ENCODE data around the gene CMBL.
A peak's percentile ranks its signal among the peaks of the same experiment; 100 is the strongest.
"Not testable (repeated sequence)": the region's sequence is repeated elsewhere in the genome, so short reads cannot be mapped to it uniquely, and the experiment has no call there.

Gene CMBL

DNA sequence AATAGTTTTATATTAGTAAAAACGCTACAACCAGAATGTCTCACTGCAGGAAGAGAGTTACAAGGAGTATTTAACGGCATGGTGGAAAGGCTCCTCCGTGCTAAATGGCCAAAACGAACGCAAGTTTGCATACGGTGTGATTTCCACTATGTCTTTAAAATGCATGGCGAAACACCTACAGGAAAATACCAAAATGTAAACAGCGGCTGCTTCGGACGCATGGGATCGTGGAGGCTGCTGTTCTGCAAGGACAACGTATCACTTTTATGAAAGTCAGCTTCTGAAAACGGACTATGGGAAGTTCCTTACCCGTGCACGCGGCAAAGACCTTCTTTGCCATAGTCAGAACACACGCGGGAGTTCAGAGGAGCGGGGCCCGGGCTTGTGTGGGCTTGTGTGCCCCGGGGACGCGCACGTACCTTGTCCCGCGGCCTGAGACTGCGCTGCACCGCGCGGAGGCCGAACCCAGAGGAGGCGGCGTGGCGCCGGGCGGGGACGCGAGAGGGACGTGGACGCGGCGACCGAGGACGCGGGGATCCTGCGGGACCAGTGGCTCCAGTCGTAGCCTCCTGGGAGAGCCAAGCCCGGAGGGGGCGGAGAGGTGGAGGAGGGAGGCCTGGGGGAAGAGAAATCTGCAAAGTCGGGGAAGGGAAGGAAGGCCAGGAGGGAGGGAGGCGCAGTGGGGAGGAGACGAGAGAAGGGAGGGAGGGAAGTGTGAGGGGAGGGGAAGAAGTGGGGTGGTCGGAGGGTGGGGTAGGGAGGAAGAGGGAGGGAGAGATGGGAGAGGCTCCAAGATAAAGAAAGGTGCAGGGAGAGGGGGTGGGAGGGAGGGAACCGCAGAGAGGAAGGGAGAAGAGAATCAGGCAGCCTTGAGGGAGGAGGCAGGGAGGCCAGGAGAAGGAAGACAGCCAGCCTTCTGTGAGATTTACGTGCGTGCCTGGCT is at the start of gene CMBL:
Gene CMBL (minus strand): TSS at position 697 of the 943 bp plus-strand sequence. CDS start 17,140 bp downstream, outside the sequence.
- DNase-seq (ENCODE audit: low read depth in 2 of 2), result peak in 1 of 2 donors; percentile 12

DNA sequence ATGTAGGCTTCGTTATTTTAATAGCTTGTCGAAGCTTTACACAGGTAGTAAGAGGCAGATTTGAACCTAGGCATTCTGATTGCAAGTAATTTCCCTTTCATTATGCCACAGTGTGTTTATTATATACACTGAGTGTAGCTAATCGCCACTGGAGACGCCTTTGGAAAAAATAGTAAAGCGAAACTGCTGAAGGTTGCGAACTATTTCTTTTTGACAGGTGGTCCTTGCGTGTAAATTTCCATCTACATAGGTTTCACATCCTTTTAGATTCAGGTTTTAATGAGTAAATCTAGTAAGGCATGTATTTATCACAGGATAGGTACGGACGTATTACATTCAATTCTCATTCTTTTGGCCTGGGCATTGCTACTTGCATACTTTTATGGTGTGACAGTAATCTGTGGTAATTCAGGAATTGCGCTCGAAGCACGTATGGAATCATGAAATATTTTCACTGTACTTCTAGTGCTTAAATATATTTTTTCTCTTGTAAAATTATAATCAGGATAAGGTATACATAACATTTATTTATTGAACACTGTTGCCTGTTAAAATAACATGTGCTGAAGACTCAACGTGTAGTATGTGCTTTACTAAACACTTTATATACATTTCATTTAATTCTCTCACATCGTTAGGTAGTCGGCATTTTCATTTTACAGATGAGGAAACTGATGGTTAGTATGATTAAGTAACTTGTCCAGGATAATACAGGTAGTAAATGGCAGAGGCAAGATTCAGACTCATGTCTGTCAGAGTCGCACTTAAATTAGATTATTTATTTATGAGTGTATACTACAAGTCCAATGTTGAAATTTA is 47.6 kb upstream of the CMBL start:
- DNase-seq (ENCODE audit: low read depth in 2 of 2), result no peak

DNA sequence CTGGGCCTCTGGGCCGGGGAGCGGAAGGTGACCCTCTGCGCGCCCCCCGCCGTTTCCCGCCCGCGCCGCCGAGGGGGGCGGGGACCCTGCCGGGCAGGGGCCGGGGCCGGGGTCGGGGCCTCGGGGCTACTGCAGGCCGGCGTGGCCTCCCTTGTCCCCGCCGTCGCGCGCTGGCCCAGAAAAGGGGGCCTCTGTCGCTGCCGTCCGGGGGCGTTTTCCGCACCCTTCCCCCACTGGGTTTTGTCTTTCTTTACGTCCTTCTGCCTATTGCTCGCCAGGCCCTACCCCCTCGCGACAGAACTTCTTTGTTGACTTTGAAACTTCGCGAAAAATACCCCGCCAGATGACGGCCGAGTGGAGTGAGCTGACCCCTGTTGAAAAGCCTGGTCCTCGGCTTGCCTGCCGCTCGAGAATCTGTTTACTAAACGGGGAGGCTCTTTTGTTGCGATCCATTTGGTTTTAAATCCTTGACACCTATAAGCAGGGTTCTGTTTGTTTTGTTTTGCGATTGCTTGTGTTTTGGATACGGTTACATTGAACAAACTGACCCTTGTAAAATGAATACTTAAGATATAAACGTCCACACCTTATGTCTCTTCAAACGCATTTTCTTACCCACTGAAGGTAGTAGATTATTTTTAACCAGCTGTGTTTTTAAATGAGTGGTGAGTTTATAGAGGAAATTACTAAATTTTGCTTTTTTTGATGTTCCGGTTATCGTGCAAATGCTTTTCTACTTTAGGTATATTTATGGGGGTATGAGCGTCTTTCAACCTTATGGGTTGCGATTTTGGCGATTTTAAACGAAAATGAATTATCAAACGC is 46.6 kb upstream of the CMBL start:
- peak; percentile 27 to 45 for DNase-seq (ENCODE audit: low read depth in 2 of 2)

DNA sequence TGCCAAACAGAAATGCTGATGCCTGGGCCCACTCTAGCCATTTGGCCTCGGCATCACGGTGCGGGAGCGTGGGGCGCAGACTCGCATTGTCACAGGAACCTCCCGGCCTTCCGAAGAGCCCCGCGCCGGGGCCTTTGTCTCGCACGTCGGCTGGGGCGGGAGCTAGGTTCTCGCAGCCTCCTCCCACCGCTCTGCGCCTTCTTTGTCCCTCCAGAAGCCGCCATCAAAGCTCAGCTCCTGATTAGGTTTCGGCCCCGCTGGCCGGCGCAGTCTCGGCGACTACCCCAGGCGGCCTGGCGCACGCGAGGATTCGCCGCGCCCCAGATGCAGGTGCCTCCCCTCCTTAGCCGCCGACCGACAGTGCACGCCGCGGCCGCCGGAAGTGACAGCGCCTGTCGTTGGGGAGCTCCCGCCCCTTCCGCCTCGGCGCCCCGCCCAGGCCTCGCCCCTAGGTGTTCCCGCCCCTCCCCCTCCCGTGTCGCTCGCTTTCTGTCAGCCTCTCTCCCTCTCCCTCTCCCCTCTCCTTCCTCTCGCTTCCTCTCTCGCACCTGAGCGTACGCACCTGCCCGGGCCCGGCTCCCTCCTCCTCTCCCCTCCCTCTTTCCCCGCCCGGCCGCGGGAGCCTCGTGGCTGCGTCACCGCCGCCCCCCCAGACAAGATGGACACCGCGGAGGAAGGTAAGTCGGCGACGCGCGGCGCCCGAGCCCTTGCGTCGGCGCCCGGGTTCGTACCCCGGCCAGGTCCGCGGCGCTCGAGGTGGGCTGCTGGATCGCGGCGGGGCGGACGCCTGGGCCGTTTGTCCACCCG is 45.7 kb upstream of the CMBL start, which contains the start of gene MARCHF6:
Gene MARCHF6 (plus strand): TSS at position 455 of the 807 bp plus-strand sequence. CDS start 204 bp downstream, at position 659.
- peak; percentile 94 to 95 for DNase-seq (ENCODE audit: low read depth in 2 of 2)

DNA sequence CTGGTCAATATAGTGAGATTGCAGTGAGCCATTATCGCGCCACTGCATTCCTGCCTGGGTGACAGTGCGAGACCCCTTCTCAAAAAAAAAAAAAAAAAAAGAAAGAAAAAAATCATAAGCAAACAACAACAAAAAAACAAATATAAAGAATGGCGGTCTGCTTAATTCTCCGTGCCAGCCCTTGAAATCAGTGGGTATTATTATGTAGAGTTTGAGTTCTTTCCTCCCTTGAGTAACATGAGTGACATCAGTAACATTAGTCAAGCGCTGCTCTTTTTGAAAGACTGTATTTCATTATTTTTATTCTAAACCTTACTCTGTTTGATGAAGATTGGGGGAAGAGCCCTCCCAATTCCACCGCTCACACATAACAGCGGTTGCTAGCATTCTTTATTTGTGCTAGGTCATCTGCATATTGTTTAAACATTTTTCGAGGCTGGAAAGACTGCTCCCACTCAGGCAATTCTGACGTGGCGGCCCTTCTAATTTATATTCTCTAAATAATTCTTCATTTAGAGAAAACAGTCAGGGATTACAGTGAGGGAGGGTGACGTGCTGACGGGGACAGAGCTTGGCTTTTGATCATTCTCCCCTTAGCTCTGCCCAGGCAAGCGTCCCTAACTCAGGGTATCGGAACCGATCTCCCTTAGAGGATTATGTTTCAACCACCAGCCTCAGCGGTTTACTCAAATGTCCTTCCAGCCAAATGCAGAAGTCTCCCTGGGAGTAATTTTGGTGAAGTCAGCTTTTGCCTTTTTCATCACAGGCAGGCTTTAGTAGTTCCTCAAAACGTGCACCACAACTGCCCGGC is 44.9 kb upstream of the CMBL start:
- peak in 1 of 2 donors; percentile 26 for DNase-seq (ENCODE audit: low read depth in 2 of 2)

DNA sequence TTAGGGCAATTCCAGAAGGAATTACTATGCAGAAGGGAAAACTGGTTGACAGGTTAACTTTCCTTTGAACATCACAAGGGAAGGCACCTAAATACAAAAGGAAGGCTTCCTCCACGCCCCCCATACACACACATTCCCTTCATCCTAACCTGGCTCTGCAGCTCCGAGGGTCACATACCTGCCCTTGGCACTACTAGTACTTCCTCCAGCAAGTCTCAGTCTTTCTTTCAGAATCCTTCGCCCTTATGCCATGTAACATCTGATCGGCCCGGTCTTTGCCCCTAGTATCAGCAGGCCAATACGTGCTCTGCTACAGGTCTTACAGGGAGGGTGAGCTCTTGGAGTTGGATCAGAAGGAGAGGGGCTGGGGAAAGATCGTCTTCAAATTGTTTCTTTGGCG is 44.2 kb upstream of the CMBL start:
- no peak for DNase-seq (ENCODE audit: low read depth in 2 of 2)

DNA sequence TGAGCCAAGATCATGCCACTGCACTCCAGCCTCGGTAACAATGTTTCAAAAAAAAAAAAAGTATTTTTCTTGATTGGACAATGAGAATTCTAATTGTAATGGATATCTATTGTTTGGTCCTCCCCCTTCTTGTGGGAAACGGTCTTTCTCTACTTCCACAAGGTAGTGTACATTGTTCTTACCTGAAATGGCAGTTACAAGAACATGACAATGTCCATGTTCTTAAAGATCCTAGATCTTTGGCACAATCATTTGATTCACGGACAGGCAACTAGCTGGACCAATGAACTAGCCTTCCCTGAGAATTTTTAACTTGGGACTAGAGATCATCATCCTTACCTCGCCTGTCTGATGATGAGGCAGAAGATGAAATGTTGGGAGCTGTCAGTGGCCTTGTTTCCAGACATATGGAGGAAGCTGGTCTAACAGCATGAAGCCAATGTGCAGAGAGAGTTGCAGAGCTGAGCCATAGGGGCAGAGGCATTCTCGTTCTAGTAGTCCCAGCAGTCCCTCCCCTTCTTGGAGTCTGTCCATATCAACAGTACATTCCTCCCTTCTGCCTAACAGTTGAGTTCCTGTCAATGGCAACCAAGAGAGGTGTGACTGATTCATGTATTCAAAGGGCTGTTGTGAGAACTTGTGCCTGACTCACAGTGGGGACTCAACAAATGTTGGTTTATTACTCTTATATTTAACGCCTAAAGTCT is 43.6 kb upstream of the CMBL start:
- DNase-seq (ENCODE audit: low read depth in 2 of 2), result no peak

DNA sequence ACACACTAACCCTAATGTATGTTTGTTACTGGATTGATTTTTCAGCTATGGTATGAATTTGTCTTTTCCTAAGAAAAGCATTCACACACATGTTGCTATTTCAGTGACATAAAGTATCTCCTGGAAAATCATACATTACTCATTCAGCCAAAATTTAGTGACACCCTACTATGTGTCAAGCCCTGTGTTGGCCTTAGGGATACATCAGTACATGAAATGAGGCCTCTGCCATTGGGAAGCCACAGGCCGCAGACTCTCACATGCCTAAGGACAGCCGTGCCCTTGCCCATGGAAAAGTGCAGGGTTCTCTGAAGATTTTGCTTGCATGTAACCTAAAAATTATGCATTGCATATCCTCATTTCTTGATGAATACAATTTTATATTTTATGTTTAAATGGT is 40.6 kb upstream of the CMBL start:
- DNase-seq (ENCODE audit: low read depth in 2 of 2), result no peak

DNA sequence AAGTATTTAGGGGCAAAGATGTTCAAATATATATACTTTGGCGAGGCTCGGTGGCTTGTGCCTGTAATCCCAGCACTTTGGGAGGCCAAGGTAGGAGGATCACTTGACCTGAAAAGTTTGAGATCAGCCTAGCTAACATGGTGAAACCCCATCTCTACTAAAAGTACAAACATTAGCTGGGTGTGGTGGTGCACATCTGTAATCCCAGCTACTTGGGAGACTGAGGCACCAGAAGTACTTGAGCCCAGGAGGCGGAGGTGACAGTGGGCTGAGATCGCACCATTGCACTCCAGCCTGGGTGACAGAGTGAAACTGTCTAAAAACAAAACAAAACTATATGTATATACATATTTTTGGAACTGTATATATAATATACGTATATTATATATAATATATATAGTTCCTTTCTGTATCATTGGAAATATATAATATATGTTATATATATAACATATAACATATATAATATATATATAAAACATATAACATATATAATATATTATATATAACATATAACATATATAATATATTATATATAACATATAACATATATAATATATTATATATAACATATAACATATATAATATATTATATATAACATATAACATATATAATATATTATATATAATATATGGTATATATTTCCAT is 36.9 kb upstream of the CMBL start:
- not testable (repeated sequence) for DNase-seq (ENCODE audit: low read depth in 2 of 2)

DNA sequence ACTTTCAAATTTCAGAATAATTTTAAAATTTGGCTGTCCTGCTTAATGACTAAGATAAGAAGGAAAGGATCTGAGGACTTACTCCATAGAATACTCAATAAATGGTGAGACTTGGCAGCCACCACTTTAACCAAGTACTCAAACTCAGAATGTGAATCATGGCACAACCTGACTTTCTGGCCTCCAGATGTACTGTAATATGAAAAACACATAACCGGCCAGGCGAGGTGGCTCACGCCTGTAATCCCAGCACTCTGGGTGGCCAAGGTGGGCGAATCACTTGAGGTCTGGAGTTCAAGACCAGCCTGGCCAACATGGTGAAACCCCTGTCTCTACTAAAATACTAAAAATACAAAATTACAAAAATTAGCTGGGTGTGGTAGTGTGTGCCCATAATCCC is 35.8 kb upstream of the CMBL start:
- DNase-seq (ENCODE audit: low read depth in 2 of 2), result no peak

DNA sequence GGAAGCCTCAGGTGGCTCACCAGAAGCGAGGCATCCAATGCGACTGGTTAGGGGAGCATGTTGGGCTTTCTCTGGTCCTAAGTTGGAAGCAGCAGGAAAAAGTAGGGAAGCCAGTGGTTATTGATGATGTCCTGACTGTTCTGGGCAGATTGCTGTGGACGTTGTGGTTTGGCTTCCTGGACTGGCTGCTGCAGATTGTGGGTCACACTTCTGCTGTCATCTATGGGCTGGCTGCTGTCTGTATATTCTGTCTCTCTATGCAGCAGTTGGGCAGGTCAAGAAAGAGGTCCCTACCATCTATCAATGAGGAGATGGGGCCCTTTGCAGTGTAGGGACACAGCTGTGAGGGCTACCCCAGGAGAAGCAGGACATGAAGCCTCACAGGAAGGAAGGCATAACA is 32.3 kb upstream of the CMBL start:
- DNase-seq (ENCODE audit: low read depth in 2 of 2), result no peak

DNA sequence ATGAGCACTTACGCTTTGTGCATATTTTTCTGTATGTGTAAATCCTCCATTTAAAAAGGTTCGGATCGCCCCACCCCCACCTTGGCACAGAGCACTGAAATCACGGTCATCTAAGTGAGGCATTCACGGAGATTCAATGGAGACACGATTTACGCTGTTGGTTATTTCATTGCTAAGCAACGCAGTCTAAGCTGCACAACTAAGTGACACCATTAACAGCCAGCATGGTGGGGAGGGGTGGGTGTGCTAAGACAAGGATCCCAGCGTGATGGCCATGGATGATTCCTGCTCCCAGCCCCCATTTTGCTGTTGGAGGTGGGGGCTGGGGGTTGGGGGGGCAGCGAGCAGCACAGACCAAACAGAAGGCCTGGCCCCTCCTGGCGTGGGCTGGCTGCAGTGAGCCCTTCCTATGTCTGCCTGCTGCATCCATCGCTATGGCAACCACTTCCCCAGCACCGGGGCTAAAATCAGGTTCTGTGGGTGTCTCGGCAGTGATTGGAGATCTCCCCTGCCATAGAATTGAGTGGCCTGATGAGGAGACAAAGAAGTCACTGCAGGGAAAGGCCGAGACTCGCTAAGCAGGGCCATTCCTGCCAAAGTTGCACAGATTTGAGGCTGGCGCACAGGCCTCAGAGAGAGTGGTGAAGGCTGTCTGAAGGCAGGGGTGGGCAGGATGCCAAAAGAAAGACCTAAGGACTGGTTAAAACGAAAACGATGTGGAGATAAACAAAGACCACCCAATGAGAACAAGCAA is 31.5 kb upstream of the CMBL start:
- no peak for DNase-seq (ENCODE audit: low read depth in 2 of 2)

DNA sequence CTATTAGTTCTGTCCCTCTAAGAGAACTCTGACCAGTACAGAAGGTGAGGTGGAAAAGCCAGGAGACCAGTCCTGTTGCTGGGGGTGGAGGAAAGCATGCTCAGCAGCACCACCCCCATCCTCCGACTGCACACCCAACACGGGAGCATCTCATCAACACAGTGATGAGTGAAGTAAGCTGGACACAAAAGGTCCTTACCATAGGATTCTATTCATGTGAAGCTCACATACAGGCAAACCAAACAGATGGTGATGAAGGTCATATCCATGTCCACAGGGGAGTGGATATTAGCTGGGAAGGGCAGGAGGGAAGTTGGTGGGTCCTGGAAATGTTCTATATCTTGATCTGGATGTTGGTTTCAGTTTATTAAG is 31.0 kb upstream of the CMBL start:
- DNase-seq (ENCODE audit: low read depth in 2 of 2), result no peak

DNA sequence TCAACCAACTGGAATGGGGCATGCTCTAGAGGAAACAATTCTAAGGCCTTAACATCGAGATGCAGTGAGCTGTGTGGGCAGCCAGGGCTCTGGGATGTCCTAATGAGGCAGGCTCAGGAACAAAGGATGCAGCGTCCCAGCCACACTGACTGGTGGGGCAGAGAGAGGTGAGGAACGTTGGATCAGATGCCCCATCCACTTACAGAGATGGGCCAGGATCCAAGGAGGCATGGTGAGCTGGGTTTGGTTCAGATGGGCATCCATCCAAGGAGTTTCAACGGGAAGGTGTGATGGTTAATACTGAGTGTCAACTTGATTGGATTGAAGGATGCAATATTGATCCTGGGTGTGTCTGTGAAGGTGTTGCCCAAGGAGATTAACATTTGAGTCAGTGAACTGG is 30.3 kb upstream of the CMBL start:
- no peak for DNase-seq (ENCODE audit: low read depth in 2 of 2)

DNA sequence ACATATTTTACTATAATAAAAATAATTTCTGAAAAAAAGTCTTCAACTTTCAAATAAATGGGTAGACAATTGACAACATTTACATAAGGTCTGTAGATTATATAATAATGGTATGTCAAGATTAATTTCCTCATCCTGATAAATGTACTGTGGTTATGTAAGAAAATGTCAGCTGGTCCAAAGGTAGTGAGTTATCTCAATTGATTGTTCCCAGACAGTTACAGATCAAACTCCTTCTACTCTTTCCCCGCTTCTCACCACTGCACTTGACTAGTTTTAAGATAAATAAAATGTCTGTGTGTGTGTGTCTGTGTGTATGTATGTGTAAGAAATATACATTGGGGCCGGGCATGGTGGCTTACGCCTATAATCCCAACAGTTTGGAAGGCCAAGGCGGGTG is 29.4 kb upstream of the CMBL start:
- DNase-seq (ENCODE audit: low read depth in 2 of 2), result no peak

DNA sequence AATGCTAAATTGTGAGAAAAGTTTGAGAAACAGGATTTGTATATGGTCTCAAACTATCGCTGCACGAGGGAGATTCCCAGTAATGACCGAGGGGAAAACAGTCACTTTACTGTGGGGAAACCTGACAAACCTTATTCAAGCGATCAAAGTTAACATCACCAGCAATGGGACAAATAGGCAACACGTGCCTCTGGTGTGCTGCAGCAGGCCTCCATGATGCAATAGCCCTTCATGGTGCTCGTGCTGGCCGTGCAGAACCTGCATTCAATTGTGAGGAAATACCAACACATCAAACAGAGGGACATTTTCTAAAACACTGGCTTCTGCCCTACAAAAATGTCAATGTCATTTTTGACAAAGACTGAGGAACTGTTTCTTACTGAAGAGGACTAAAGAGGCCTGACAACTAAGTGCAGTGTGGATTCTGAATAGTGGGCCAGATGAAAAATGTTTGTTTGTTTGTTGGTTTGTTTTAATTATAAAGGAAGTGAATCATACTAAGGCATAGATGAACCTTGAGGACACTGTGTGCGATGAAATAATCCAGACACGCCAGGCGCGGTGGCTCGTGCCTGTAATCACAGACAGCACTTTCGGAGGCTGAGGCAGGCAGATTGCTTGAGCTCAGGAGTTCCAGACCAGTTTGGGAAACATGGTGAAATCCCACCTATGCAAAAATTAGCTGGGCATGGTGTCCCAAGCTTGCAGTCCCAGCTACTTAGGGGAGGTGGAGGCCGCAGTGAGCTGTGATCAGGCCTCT is 28.2 kb upstream of the CMBL start:
- DNase-seq (ENCODE audit: low read depth in 2 of 2), result no peak

DNA sequence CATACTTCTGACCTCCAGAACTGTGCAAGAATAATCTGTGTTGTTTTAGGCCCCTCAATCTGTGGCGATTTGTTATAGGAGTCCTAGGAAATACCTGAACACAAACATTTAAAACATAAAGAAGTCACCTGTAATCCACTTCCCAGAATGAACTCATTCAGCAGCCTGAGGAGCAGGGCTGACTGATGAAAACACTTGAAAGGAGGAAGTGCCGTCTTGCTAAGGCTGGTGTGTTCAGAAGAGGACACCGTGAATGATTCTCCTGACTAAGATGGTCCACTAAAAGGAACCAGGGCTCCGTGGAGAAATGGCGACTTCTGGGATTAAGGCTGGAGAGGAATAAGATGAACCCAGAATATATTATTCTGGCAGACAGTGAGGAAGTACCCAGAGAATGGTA is 27.1 kb upstream of the CMBL start:
- no peak for DNase-seq (ENCODE audit: low read depth in 2 of 2)
